Measurements from ENCODE around the gene PSENEN.

GRCh38 chr19:35734889-35735288 lies 10.6 kb upstream of the PSENEN start:
- TF ChIP-seq CTCF (tag by site-specific recombination; IDR thresholded peaks at IDR 0.05) (no peak), SP2 (tag by site-specific recombination; IDR thresholded peaks at IDR 0.05) (no peak), KLF9 (tag by site-specific recombination; IDR thresholded peaks at IDR 0.05; ENCODE audit: low read depth) (no peak), OSR2 (tag by site-specific recombination; IDR thresholded peaks at IDR 0.05) (no peak), SETDB1 (IDR thresholded peaks at IDR 0.05; ENCODE audit: insufficient read length, low read length) (no peak), ZNF274 (IDR thresholded peaks at IDR 0.05; ENCODE audit: low read length) (no peak), ZNF274 (tag by site-specific recombination; IDR thresholded peaks at IDR 0.05; ENCODE audit: borderline replicate concordance) (no peak), HOXA7 (CRISPR knock-in tag; IDR thresholded peaks at IDR 0.05; ENCODE audit: borderline replicate concordance) (no peak), ZBTB1 (tag by site-specific recombination; IDR thresholded peaks at IDR 0.05) (no peak), ZNF362 (tag by site-specific recombination; IDR thresholded peaks at IDR 0.05) (no peak), ZNF654 (tag by site-specific recombination; IDR thresholded peaks at IDR 0.05; ENCODE audit: low read depth) (no peak), YY1 (tag by site-specific recombination; IDR thresholded peaks at IDR 0.05) (no peak)
